HUES6 (cell line): ENCODE results near the gene MRPL23.

Source experiments
- H3K27ac ChIP-seq: 2 replicates; pipeline ENCODE4 v1.7.0; 2013; ENCODE audit warnings: low read depth, mild to moderate bottlenecking, low read length, inconsistent platforms
- H3K27me3 ChIP-seq: 2 replicates; pipeline ENCODE4 v1.6.1; 2013; ENCODE audit warnings: low read length; ENCODE audit not compliant: control insufficient read depth, insufficient read depth
- H3K36me3 ChIP-seq: 2 replicates; pipeline ENCODE4 v1.6.1; 2013; ENCODE audit warnings: low read length; ENCODE audit not compliant: control insufficient read depth, insufficient read depth
- H3K4me1 ChIP-seq: 2 replicates; pipeline ENCODE4 v1.6.1; 2013; ENCODE audit warnings: low read length; ENCODE audit not compliant: control insufficient read depth, insufficient read depth
- H3K4me3 ChIP-seq: 2 replicates; pipeline ENCODE4 v1.5.1; 2013; ENCODE audit warnings: low read depth, low read length
- H3K9ac ChIP-seq: one replicate; pipeline ENCODE4 v1.6.1; 2013; ENCODE audit warnings: mild to moderate bottlenecking, low read length
- H3K9me3 ChIP-seq: 2 replicates; pipeline ENCODE4 v1.6.1; 2013; ENCODE audit warnings: low read depth, low read length; ENCODE audit not compliant: control insufficient read depth, insufficient read depth

The MRPL23 gene

GRCh38 chr11:1947592-1948237 is 583 bp downstream of the MRPL23 start:
- Histone ChIP-seq H3K27me3 (no peaks in the 10 kb centered on the region), H3K36me3 (no peaks in the 10 kb centered on the region), H3K4me1 (no peaks in the 10 kb centered on the region), H3K4me3 (no peak overlapping the region), H3K9me3 (no peaks in the 10 kb centered on the region), H3K9ac (no peak overlapping the region), H3K27ac (no peak overlapping the region)

- Histone ChIP-seq H3K27me3 (no peaks in the 10 kb centered on the region), H3K4me1 (no peaks in the 10 kb centered on the region), H3K4me3 (no peak overlapping the region), H3K27ac (no peak overlapping the region), H3K36me3 (no peaks in the 10 kb centered on the region), H3K9ac (no peak overlapping the region), H3K9me3 (no peaks in the 10 kb centered on the region)
Observed at GRCh38 chr11:1948389-1948788, 1.3 kb downstream of the MRPL23 start.

DNA sequence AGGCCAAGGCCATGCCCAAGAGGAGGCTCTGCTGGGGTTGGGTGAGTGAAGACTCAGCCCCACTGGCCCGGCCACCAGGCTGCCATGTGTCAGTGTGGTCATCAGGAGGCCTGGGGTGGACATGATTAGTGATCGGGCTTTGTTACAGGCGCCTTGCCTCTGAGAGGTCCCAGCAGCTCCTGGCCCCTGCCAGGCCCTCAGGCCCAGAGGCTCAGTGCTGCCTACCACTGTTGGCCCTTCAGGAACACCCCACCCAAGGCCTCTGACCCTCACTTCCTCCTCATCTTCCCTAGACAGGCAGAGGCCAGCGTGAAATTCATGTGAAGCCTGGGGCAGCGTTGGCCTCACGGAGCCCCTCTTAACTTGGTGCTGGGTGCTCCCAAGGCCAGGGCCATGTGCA is 2.2 kb downstream of the MRPL23 start:
- no peaks in the 10 kb centered on the region for H3K4me1 ChIP-seq
- no peak overlapping the region for H3K9ac ChIP-seq
- no peak overlapping the region for H3K4me3 ChIP-seq
- H3K27me3 ChIP-seq: no peaks in the 10 kb centered on the region
- no peaks in the 10 kb centered on the region for H3K9me3 ChIP-seq
- H3K27ac ChIP-seq: no peak overlapping the region
- no peaks in the 10 kb centered on the region for H3K36me3 ChIP-seq

- Histone ChIP-seq H3K9ac (no peak overlapping the region), H3K4me1 (no peaks in the 10 kb centered on the region), H3K9me3 (no peaks in the 10 kb centered on the region), H3K4me3 (no peak overlapping the region), H3K27ac (no peak overlapping the region), H3K36me3 (no peaks in the 10 kb centered on the region), H3K27me3 (no peaks in the 10 kb centered on the region)
Observed at GRCh38 chr11:1949922-1950321, 2.8 kb downstream of the MRPL23 start.

- H3K4me1 ChIP-seq: no peaks in the 10 kb centered on the region
- no peak overlapping the region for H3K9ac ChIP-seq
- H3K4me3 ChIP-seq: no peak overlapping the region
- H3K9me3 ChIP-seq: no peaks in the 10 kb centered on the region
- no peak overlapping the region for H3K27ac ChIP-seq
- H3K27me3 ChIP-seq: no peaks in the 10 kb centered on the region
- no peaks in the 10 kb centered on the region for H3K36me3 ChIP-seq
Observed at GRCh38 chr11:1952806-1953482, 5.8 kb downstream of the MRPL23 start.

DNA sequence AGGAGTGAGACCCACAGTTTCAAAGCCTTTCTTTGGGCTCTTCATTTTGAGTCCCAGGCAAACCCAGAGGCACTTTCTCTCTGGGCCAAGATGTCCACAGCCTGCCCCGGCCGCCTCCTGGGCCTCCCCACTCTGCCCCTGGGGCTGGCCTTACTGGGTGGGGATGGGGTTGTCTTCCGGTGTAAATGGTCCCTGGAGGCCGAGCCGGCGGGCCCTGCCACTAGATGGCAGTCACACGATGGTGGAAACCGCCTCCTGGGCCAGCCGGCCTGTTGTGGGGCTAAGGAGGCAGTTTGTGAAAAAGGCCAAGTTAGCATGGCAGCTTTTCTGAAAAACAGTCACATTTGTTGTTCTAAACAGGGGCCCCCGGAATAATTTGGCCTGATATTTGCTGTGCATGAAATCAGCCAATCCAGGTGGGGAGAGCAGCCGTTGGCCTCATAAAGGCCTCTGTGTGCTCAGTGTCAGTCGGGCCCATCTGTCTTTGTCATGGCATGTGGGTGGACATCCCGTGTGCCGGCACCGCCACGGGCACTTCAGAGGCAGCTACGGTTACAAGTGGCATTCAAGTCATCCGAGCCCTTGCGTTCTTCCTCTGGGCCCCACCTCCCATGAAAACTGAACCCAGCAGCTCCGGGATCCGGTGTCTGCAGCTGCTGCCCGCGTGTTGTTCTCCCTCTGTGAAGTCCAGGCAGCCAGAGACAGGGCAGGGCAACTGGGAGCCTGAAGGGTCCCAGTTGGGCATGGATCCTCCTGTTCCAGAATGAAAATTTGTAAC is 6.5 kb downstream of the MRPL23 start:
- Histone ChIP-seq H3K36me3 (no peaks in the 10 kb centered on the region), H3K4me3 (no peak overlapping the region), H3K9me3 (no peaks in the 10 kb centered on the region), H3K27ac (no peak overlapping the region), H3K27me3 (no peaks in the 10 kb centered on the region), H3K9ac (no peak overlapping the region), H3K4me1 (no peaks in the 10 kb centered on the region)

DNA sequence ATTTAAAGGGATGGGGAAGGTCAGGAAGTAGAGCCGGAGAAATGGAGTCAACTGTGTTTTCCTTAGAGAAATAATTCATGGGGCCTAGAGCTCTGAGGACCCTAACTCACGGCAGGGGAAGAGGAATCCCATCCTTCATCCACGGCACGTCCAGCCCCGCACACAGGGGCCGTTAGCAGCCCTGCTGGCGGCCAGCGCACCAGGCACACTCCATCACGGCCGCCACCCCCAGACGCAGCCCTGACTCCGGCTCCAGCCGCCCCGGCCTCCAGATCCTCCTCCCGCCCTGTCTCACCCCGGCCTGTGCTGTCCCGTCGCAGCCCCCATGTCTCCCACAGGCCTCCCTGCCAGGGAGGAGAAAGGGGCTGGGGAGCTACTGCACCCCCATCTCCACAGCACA is 11.2 kb downstream of the MRPL23 start:
- Histone ChIP-seq H3K9ac (no peak overlapping the region), H3K27me3 (no peaks in the 10 kb centered on the region), H3K4me1 (no peaks in the 10 kb centered on the region), H3K36me3 (no peaks in the 10 kb centered on the region), H3K9me3 (no peaks in the 10 kb centered on the region), H3K27ac (no peak overlapping the region), H3K4me3 (no peak overlapping the region)

DNA sequence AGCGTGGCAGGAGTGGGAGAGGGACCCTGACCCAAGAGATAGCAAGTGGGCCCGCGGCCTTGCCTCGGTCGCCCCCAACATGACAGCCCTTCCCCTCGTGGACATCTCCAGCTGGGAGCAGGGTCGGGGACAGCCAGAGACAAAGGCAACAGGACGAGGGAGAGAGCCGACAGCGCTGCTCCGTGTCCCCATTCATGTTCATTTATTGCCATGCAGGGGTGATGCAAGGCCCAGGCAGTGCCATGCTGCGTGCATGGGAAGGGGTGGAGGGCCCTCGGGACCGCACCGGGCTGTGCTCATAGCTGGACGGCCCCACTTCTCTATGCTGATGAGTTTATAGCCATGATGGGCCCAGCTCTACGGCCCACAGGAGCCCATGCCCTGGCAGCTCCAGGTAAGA is 12.7 kb downstream of the MRPL23 start:
- H3K9me3 ChIP-seq: no peaks in the 10 kb centered on the region
- no peak overlapping the region for H3K9ac ChIP-seq
- no peaks in the 10 kb centered on the region for H3K27me3 ChIP-seq
- no peaks in the 10 kb centered on the region for H3K36me3 ChIP-seq
- H3K4me1 ChIP-seq: no peaks in the 10 kb centered on the region
- H3K4me3 ChIP-seq: no peak overlapping the region
- no peak overlapping the region for H3K27ac ChIP-seq

GRCh38 chr11:1963864-1964263 is 16.7 kb downstream of the MRPL23 start:
- Histone ChIP-seq H3K27ac (no peak overlapping the region), H3K36me3 (no peaks in the 10 kb centered on the region), H3K4me3 (no peak overlapping the region), H3K4me1 (no peaks in the 10 kb centered on the region), H3K27me3 (no peaks in the 10 kb centered on the region), H3K9me3 (no peaks in the 10 kb centered on the region), H3K9ac (no peak overlapping the region)

DNA sequence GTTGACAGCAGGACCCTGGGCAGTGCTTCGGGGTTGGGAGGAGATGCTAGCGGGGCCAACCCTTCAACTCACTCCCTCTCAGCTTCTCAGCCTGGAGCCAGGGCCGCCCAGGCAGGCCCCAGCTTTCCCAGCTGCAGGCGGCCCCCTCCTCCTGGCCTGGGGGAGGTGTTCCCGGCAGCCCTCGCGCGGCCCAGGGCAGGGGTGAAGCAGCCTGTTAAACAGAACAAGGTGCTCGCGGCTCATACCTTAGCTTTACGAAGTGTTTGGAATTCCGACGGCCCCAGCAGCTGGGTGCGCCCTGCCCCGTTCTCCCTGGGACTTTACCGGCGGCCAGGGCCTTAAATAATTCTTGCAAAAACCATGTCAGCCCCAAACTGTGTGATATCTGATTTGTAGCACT is 17.2 kb downstream of the MRPL23 start:
- Histone ChIP-seq H3K27me3 (no peaks in the 10 kb centered on the region), H3K9ac (no peak overlapping the region), H3K9me3 (no peaks in the 10 kb centered on the region)

GRCh38 chr11:1964955-1965354 is 17.8 kb downstream of the MRPL23 start:
- Histone ChIP-seq H3K36me3 (no peaks in the 10 kb centered on the region), H3K4me3 (no peak overlapping the region)

More for the DNA sequence above, 17.2 kb downstream of the MRPL23 start:
- no peaks in the 10 kb centered on the region for H3K36me3 ChIP-seq
- no peaks in the 10 kb centered on the region for H3K4me1 ChIP-seq
- H3K27ac ChIP-seq: no peak overlapping the region
- no peak overlapping the region for H3K4me3 ChIP-seq

More at GRCh38 chr11:1964955-1965354, 17.8 kb downstream of the MRPL23 start:
- Histone ChIP-seq H3K4me1 (no peaks in the 10 kb centered on the region), H3K27ac (no peak overlapping the region), H3K9me3 (no peaks in the 10 kb centered on the region), H3K27me3 (no peaks in the 10 kb centered on the region), H3K9ac (no peak overlapping the region)
